SIG-M5 treated with dmso at 0.1 percent for 504 hours (cell line): Measurements from ENCODE around the gene HS3ST4.

Experiments
- DNase-seq: peaks from one replicate; lab custom pipeline; 2025; ENCODE audit not compliant: unreplicated experiment; lab: John Stamatoyannopoulos, UW

The HS3ST4 gene

GRCh38 chr16:25888868-25889267 lies 197.1 kb downstream of the HS3ST4 start:
- DNase-seq, result no peak

- DNase-seq, result no peak
Observed at GRCh38 chr16:25893332-25893731, 201.6 kb downstream of the HS3ST4 start.

GRCh38 chr16:25894093-25894492 lies 202.3 kb downstream of the HS3ST4 start:
- DNase-seq, result no peak

- no peak for DNase-seq
Observed at GRCh38 chr16:25895380-25895779, 203.6 kb downstream of the HS3ST4 start.

- DNase-seq, result no peak
Observed at GRCh38 chr16:25896411-25896810, 204.7 kb downstream of the HS3ST4 start.

GRCh38 chr16:25897702-25898101 lies 205.9 kb downstream of the HS3ST4 start:
- no peak for DNase-seq

GRCh38 chr16:25905810-25906209 lies 214.1 kb downstream of the HS3ST4 start:
- no peak for DNase-seq

GRCh38 chr16:25910971-25911370 lies 219.2 kb downstream of the HS3ST4 start:
- DNase-seq, result no peak

GRCh38 chr16:25912321-25912720 lies 220.6 kb downstream of the HS3ST4 start:
- no peak for DNase-seq

GRCh38 chr16:25914357-25914962 lies 222.7 kb downstream of the HS3ST4 start:
- no peak for DNase-seq

GRCh38 chr16:25916037-25916436 lies 224.3 kb downstream of the HS3ST4 start:
- DNase-seq, result no peak

- DNase-seq, result no peak
Observed at GRCh38 chr16:25922438-25922837, 230.7 kb downstream of the HS3ST4 start.

GRCh38 chr16:25925421-25925820 lies 233.7 kb downstream of the HS3ST4 start:
- no peak for DNase-seq

- DNase-seq, result no peak
Observed at GRCh38 chr16:25931473-25932035, 239.8 kb downstream of the HS3ST4 start.

GRCh38 chr16:25941800-25942499 lies 250.2 kb downstream of the HS3ST4 start:
- no peak for DNase-seq

- no peak for DNase-seq
Observed at GRCh38 chr16:25950586-25951281, 259.0 kb downstream of the HS3ST4 start.

- no peak for DNase-seq
Observed at GRCh38 chr16:25951999-25952398, 260.2 kb downstream of the HS3ST4 start.

GRCh38 chr16:25952983-25953382 lies 261.2 kb downstream of the HS3ST4 start:
- no peak for DNase-seq

GRCh38 chr16:25957707-25958106 lies 265.9 kb downstream of the HS3ST4 start:
- no peak for DNase-seq

- DNase-seq, result no peak
Observed at GRCh38 chr16:25959221-25959620, 267.5 kb downstream of the HS3ST4 start.

- DNase-seq, result no peak
Observed at GRCh38 chr16:25966172-25967097, 274.7 kb downstream of the HS3ST4 start.
